ENCODE data around the gene TNRC18.

Gene TNRC18

GRCh38 chr7:5439572-5440496 lies 16.2 kb upstream of the TNRC18 start:
- TF ChIP-seq CTCF (IDR thresholded peaks at IDR 0.05; ENCODE audit: insufficient read depth, missing control alignments) = no peak
- FAIRE-seq = no peak
- no peak for DNase-seq (ENCODE audit: insufficient read length, low spot score)

DNA sequence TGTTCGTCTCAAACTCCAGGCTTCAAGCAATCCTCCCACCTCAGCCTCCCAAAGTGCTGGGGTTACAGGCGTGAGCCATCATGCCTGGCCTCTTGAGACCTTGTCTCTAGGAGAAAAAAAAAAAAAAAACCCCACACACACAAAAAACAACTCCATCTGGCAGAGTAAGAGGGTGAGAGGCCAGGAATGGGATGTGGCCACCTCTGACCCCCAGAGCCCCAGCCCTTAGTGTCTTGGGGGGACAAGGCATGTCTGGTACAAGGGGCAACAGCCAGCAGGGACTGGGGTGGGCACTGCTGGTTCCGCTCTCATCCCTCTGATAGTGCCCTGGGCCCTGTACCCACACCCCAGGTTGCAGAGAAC lies 15.6 kb upstream of the TNRC18 start:
- FAIRE-seq (no peak), DNase-seq (ENCODE audit: insufficient read length, low spot score) (no peak)
- no peak for TF ChIP-seq CTCF (IDR thresholded peaks at IDR 0.05; ENCODE audit: insufficient read depth, missing control alignments)

- TF ChIP-seq CTCF (IDR thresholded peaks at IDR 0.05; ENCODE audit: insufficient read depth, missing control alignments) = no peak
- FAIRE-seq (no peak), DNase-seq (ENCODE audit: insufficient read length, low spot score) (no peak)
Measured at GRCh38 chr7:5437987-5438386, 14.4 kb upstream of the TNRC18 start.

GRCh38 chr7:5437348-5437892 lies 13.8 kb upstream of the TNRC18 start:
- no peak for FAIRE-seq
- no peak for TF ChIP-seq CTCF (IDR thresholded peaks at IDR 0.05; ENCODE audit: insufficient read depth, missing control alignments)
- no peak for DNase-seq (ENCODE audit: insufficient read length, low spot score)

DNA sequence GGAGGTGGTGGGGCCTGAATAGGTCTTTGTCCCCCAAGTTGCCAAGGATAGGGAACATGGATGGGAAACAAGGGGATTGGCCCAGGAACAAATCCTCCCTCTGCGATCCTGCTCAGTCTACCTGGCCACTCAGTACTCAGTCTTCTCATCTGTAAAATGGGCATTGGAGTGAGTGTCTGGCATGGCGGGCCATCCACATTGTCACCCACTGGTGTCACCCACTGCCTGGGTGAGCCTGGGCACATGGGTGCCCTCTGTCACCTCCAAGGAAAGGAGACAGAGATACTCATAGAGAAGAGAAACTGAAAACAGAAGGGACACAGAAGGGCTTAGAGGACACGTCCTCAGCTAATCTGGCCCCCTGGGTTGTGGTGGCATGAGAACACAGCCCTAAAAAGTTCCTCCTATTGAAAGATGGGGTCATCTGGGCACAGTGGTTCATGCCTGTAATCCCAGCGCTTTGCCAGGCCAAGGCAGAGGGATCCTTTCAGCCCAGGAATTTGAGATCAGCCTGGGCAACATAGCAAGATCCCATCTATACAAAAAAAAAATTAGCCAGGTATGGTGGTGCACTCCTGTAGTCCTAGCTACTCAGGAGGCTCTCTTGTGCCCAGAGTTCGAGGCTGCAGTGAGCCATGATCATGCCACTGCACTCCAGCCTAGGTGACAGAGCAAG lies 12.5 kb upstream of the TNRC18 start:
- DNase-seq (ENCODE audit: insufficient read length, low spot score) (no peak), FAIRE-seq (no peak)
- TF ChIP-seq CTCF (IDR thresholded peaks at IDR 0.05; ENCODE audit: insufficient read depth, missing control alignments) = no peak

DNA sequence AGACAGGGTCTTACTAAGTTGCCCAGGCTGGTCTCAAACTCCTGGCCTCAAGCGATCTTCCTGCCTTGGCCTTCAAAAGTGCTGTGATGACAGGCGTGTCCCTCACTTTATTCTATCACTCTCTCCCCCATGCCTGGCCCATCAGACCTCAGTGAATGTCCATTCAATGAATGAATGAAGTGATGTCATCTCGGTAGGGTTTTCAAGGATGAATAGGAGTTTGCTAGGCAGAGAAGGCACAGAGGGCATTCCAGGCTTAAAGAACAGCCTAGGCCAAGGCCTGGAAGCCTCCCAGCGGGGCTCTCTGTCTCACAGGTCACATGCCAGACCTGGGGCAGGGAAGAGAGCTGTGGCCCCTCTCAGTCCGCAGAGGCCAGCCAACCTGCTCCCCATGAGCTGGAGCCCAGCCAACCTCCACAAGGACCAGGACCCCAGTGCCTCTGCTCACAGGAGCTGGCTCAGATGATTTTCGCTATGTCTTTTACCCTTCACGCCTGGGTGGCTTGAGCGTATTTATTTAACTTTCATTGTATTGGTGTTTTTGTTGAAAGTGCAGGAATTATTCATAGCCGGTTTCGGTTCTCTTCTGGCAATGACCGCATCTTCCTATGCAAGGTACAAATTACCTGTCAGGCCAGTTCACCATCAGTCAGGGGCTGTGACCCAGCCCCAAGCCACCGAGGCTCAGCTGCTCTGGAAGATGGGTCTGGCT lies 11.8 kb upstream of the TNRC18 start:
- DNase-seq (ENCODE audit: insufficient read length, low spot score) = no peak
- no peak for TF ChIP-seq CTCF (IDR thresholded peaks at IDR 0.05; ENCODE audit: insufficient read depth, missing control alignments)
- no peak for FAIRE-seq
